Upper lobe of left lung (tissue), 4 donors: Measurements from ENCODE around the gene ZFP3.

Experiments used
- EP300 ChIP-seq, 4 donors: sonication (generic); formaldehyde crosslinking; IDR thresholded peaks; one replicate each; pipeline ENCODE4 v1.5.1; 2017; ENCODE audit warnings: antibody characterized with exemption in 4 of 4, control low read depth in 2 of 4
- POLR2A ChIP-seq, 4 donors: fragments of 450-650 bp; IDR thresholded peaks; one replicate each; pipeline ENCODE4 v1.5.1; 2016 to 2017; ENCODE audit warnings: antibody characterized with exemption in 4 of 4, mild to moderate bottlenecking in 2 of 4
- POLR2AphosphoS5 ChIP-seq, 2 donors: sonication (generic); formaldehyde crosslinking; IDR thresholded peaks; one replicate each; pipeline ENCODE4 v1.5.1; 2017; ENCODE audit warnings: antibody characterized with exemption in 2 of 2
- TF ChIP-seq, protein P1 (sequence below), 6 experiments: fragments of 450-650 bp in 4 of 6; fragments of 200-600 bp in 2 of 6; sonication (generic) in 2 of 6; IDR thresholded peaks; one replicate each; pipeline ENCODE4 v1.5.1; 2016 to 2019; ENCODE audit warnings: antibody characterized with exemption in 6 of 6

DNA sequence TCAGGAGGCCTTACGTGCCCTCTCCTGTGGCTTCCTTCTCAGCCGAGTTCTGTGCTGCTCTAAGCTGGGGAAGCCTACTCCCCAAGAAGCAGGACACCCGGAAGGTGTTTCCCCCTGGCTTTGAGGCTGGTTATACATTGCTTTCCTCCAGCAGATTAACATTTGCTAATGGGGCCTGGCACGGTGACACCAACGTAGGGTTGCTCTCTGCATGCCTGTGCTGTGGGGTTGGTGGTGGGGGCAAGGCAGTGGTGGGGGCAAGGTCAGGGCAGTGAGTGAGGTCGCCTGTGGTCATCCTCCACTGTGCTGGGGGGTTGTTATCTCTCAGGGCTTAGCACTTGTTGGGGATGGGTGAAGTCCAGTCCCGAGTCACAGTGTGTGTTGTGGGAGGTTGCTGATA is 41.8 kb downstream of the ZFP3 start:
- TF ChIP-seq, protein P1, sequence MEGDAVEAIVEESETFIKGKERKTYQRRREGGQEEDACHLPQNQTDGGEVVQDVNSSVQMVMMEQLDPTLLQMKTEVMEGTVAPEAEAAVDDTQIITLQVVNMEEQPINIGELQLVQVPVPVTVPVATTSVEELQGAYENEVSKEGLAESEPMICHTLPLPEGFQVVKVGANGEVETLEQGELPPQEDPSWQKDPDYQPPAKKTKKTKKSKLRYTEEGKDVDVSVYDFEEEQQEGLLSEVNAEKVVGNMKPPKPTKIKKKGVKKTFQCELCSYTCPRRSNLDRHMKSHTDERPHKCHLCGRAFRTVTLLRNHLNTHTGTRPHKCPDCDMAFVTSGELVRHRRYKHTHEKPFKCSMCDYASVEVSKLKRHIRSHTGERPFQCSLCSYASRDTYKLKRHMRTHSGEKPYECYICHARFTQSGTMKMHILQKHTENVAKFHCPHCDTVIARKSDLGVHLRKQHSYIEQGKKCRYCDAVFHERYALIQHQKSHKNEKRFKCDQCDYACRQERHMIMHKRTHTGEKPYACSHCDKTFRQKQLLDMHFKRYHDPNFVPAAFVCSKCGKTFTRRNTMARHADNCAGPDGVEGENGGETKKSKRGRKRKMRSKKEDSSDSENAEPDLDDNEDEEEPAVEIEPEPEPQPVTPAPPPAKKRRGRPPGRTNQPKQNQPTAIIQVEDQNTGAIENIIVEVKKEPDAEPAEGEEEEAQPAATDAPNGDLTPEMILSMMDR (IDR thresholded peaks at IDR 0.05) = no peak
- TF ChIP-seq EP300 (IDR thresholded peaks at IDR 0.05) (no peak), POLR2A (IDR thresholded peaks at IDR 0.05) (no peak), POLR2AphosphoS5 (IDR thresholded peaks at IDR 0.05) (no peak)
